GM23338 (cell line): ENCODE results near the gene ARR3.

Source experiments
- EZH2 ChIP-seq: fragments of 200-600 bp; sonication (generic); IDR thresholded peaks from one replicate; pipeline ENCODE4 v1.8.0; 2017; ENCODE audit warnings: antibody characterized with exemption, mild to moderate bottlenecking, low read depth; ENCODE audit not compliant: unreplicated experiment
- EZH2phosphoT487 ChIP-seq: fragments of 200-600 bp; sonication (generic); IDR thresholded peaks from one replicate; pipeline ENCODE4 v1.8.1; 2018; ENCODE audit warnings: antibody characterized with exemption; ENCODE audit not compliant: unreplicated experiment
- JUNB ChIP-seq: IDR thresholded peaks from one replicate; pipeline ENCODE4 v1.6.1; 2016; ENCODE audit warnings: antibody characterized with exemption; ENCODE audit not compliant: unreplicated experiment
- NANOG ChIP-seq: IDR thresholded peaks from 2 replicates; pipeline ENCODE4 v1.6.1; 2016; ENCODE audit warnings: antibody characterized with exemption, borderline replicate concordance
- POLR2AphosphoS5 ChIP-seq: IDR thresholded peaks from 2 replicates; pipeline ENCODE4 v1.6.1; 2016; ENCODE audit warnings: antibody characterized with exemption, low read depth
- STAT1 ChIP-seq: IDR thresholded peaks from one replicate; pipeline ENCODE4 v1.6.1; 2016; ENCODE audit warnings: antibody characterized with exemption; ENCODE audit not compliant: unreplicated experiment
- TF ChIP-seq, protein P1 (sequence below), 2 experiments: fragments of 200-600 bp in 1 of 2; sonication (generic) in 1 of 2; conservative IDR thresholded peaks; 2 replicates each; pipeline versions ENCODE4 v1.5.1 to v1.6.1; 2016 to 2017; ENCODE audit warnings: antibody characterized with exemption in 2 of 2, low read depth in 2 of 2, mild to moderate bottlenecking in 2 of 2, moderate library complexity in 1 of 2
- TF ChIP-seq, protein P2 (sequence below): IDR thresholded peaks from 2 replicates; pipeline ENCODE4 v1.6.1; 2016; ENCODE audit warnings: antibody characterized with exemption
- TF ChIP-seq, protein P3 (sequence below): IDR thresholded peaks from one replicate; pipeline ENCODE4 v1.6.1; 2018; ENCODE audit warnings: antibody characterized with exemption; ENCODE audit not compliant: unreplicated experiment

DNA sequence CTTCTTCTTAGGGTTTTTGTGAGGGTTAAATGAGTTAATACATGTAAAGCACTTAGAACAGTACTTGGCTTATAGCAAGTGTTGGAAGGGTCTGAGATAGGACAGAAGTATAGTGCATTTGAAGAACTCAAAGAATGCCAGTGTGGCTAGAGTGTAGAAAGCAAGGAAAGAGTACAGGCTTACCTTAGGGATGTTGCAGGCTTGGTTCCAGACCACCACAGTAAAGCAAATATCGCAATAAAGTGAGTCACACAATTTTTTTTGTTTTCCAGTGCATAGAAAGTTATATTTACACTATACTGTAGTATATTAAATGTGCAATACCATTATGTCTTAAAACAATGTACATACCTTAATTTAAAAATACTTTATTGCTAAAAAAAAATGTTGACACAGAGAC is 63.0 kb downstream of the ARR3 start:
- TF ChIP-seq, protein P1, sequence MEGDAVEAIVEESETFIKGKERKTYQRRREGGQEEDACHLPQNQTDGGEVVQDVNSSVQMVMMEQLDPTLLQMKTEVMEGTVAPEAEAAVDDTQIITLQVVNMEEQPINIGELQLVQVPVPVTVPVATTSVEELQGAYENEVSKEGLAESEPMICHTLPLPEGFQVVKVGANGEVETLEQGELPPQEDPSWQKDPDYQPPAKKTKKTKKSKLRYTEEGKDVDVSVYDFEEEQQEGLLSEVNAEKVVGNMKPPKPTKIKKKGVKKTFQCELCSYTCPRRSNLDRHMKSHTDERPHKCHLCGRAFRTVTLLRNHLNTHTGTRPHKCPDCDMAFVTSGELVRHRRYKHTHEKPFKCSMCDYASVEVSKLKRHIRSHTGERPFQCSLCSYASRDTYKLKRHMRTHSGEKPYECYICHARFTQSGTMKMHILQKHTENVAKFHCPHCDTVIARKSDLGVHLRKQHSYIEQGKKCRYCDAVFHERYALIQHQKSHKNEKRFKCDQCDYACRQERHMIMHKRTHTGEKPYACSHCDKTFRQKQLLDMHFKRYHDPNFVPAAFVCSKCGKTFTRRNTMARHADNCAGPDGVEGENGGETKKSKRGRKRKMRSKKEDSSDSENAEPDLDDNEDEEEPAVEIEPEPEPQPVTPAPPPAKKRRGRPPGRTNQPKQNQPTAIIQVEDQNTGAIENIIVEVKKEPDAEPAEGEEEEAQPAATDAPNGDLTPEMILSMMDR (conservative IDR thresholded peaks at IDR 0.05; ENCODE audit: low read depth in 2 of 2), result no peak
- no peak for TF ChIP-seq EZH2phosphoT487
- no peak for TF ChIP-seq POLR2AphosphoS5
- TF ChIP-seq NANOG, result no peak
- TF ChIP-seq, protein P2, sequence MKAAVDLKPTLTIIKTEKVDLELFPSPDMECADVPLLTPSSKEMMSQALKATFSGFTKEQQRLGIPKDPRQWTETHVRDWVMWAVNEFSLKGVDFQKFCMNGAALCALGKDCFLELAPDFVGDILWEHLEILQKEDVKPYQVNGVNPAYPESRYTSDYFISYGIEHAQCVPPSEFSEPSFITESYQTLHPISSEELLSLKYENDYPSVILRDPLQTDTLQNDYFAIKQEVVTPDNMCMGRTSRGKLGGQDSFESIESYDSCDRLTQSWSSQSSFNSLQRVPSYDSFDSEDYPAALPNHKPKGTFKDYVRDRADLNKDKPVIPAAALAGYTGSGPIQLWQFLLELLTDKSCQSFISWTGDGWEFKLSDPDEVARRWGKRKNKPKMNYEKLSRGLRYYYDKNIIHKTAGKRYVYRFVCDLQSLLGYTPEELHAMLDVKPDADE, result no peak
- TF ChIP-seq EZH2, result no peak
- TF ChIP-seq JUNB, result no peak
- TF ChIP-seq, protein P3, sequence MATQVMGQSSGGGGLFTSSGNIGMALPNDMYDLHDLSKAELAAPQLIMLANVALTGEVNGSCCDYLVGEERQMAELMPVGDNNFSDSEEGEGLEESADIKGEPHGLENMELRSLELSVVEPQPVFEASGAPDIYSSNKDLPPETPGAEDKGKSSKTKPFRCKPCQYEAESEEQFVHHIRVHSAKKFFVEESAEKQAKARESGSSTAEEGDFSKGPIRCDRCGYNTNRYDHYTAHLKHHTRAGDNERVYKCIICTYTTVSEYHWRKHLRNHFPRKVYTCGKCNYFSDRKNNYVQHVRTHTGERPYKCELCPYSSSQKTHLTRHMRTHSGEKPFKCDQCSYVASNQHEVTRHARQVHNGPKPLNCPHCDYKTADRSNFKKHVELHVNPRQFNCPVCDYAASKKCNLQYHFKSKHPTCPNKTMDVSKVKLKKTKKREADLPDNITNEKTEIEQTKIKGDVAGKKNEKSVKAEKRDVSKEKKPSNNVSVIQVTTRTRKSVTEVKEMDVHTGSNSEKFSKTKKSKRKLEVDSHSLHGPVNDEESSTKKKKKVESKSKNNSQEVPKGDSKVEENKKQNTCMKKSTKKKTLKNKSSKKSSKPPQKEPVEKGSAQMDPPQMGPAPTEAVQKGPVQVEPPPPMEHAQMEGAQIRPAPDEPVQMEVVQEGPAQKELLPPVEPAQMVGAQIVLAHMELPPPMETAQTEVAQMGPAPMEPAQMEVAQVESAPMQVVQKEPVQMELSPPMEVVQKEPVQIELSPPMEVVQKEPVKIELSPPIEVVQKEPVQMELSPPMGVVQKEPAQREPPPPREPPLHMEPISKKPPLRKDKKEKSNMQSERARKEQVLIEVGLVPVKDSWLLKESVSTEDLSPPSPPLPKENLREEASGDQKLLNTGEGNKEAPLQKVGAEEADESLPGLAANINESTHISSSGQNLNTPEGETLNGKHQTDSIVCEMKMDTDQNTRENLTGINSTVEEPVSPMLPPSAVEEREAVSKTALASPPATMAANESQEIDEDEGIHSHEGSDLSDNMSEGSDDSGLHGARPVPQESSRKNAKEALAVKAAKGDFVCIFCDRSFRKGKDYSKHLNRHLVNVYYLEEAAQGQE, result no peak
- TF ChIP-seq STAT1, result no peak
